Omental fat pad (tissue), 4 donors: ENCODE data around the gene TRAPPC8. TPM values are rescaled to one million over a fixed set of nuclear protein-coding genes. Genes with fewer than 3 reads are reported as not detected.
"Not testable (repeated sequence)": the region's sequence is repeated elsewhere in the genome, so short reads cannot be mapped to it uniquely, and the experiment has no call there.

Source experiments
- ATAC-seq: fragments of 150-250 bp; one replicate; pipeline ENCODE4 v1.9.1; 2016; ENCODE audit warnings: mild to moderate bottlenecking, moderate library complexity; ENCODE audit not compliant: low FRiP score
- DNase-seq: peaks from one replicate; pipeline ENCODE4 v3.0.0-alpha.2; 2019; ENCODE audit warnings: low spot score
- total RNA-seq, 4 donors: library from RNA; depleted of rRNA; stranded (reverse); fragments of >200 nt; gene quantifications; one replicate each; pipeline ENCODE4 v1.1.0, GENCODE V29; 2016
- TF ChIP-seq, protein P1 (sequence below), 3 donors: fragments of 450-650 bp; IDR thresholded peaks; one replicate each; pipeline ENCODE4 v1.5.1; 2016 to 2017; ENCODE audit warnings: antibody characterized with exemption in 3 of 3, mild to moderate bottlenecking in 3 of 3, moderate library complexity in 2 of 3

Gene TRAPPC8
- total RNA-seq, 4 donors from 2014 or later, result 36.2 to 45.7 (median 36.9) TPM

- ATAC-seq (no peak), DNase-seq (no peak)
- TF ChIP-seq, protein P1, sequence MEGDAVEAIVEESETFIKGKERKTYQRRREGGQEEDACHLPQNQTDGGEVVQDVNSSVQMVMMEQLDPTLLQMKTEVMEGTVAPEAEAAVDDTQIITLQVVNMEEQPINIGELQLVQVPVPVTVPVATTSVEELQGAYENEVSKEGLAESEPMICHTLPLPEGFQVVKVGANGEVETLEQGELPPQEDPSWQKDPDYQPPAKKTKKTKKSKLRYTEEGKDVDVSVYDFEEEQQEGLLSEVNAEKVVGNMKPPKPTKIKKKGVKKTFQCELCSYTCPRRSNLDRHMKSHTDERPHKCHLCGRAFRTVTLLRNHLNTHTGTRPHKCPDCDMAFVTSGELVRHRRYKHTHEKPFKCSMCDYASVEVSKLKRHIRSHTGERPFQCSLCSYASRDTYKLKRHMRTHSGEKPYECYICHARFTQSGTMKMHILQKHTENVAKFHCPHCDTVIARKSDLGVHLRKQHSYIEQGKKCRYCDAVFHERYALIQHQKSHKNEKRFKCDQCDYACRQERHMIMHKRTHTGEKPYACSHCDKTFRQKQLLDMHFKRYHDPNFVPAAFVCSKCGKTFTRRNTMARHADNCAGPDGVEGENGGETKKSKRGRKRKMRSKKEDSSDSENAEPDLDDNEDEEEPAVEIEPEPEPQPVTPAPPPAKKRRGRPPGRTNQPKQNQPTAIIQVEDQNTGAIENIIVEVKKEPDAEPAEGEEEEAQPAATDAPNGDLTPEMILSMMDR (IDR thresholded peaks at IDR 0.05), result no peak
Observed at GRCh38 chr18:31954349-31954748, 11.4 kb upstream of the TRAPPC8 start.

DNA sequence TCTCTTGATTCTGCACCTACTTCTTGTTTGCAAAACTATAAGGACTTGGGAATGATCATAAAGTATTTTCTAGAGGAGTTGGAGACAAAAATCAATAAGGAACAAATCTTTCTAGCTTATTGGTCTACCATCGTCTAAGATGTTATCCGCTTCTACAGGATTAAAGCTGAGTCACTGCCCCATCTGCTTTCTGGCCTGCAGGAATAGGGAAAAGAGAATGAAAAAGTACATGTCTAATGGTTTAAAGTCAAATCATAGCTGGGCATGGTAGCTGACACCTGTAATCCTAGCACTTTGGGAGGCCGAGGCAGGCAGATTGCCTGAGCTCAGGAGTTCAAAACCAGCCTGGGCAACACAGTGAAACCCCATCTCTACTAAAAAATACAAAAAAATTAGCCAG lies 10.8 kb upstream of the TRAPPC8 start:
- not testable (repeated sequence) for ATAC-seq, DNase-seq

- ATAC-seq (no peak), DNase-seq (no peak)
- TF ChIP-seq, protein P1 (IDR thresholded peaks at IDR 0.05), result no peak
Observed at GRCh38 chr18:31952223-31952622, 9.3 kb upstream of the TRAPPC8 start.

- no peak for ATAC-seq
- DNase-seq, result no peak
- TF ChIP-seq, protein P1 (IDR thresholded peaks at IDR 0.05), result no peak
Observed at GRCh38 chr18:31950583-31950982, 7.7 kb upstream of the TRAPPC8 start.

DNA sequence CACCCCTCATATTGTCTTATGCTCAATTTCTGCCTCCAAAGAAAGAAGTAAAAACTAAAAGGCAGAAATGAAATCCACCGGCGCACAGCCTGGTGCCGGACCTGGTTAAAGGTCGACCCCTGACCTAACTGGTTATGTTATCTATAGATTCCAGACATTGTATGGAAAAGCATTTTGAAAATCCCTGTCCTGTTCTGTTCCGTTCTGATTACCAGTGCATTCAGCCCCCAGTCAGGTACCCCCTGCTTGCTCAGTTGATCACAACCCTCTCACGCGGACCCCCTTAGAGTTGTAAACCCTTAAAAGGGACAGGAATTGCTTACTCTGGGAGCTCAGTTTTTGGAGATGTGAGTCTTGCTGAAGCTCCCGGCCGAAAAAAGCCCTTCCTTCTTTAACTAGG lies 5.4 kb upstream of the TRAPPC8 start:
- DNase-seq, ATAC-seq: not testable (repeated sequence)

GRCh38 chr18:31946305-31947046 lies 3.5 kb upstream of the TRAPPC8 start:
- ATAC-seq (no peak), DNase-seq (no peak)
- TF ChIP-seq, protein P1 (IDR thresholded peaks at IDR 0.05), result no peak

- DNase-seq (no peak), ATAC-seq (no peak)
- TF ChIP-seq, protein P1 (IDR thresholded peaks at IDR 0.05), result no peak
Observed at GRCh38 chr18:31943878-31944816, 1.2 kb upstream of the TRAPPC8 start.
